Central memory CD4-positive, alpha-beta T cell (primary cell): ENCODE data around the gene REEP5.
A peak's percentile ranks its signal among the peaks of the same experiment; 100 is the strongest.
"Not testable (repeated sequence)": the region's sequence is repeated elsewhere in the genome, so short reads cannot be mapped to it uniquely, and the experiment has no call there.

Experiments
- DNase-seq: peaks from one replicate; pipeline ENCODE4 v3.0.0; 2022

REEP5 gene

DNA sequence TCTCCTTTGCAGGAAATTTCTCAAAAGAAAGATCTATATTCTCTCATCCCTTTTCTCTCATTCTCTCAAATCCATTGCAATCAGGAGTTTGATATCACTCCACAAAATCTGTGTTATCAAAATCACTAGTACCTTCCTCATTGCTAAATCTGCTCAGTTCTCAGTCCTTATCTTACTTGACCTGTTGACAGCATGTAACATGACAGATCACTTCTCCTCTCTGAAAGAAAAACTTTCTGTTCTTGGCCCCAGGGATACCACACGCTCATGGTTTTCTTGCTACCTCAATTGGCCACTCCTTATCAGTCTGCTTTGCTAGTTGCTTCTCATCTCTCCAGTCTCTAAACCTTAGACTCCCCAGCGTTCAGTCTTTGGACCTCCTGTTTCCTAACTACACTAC lies 38.8 kb downstream of the REEP5 start:
- no peak for DNase-seq

DNA sequence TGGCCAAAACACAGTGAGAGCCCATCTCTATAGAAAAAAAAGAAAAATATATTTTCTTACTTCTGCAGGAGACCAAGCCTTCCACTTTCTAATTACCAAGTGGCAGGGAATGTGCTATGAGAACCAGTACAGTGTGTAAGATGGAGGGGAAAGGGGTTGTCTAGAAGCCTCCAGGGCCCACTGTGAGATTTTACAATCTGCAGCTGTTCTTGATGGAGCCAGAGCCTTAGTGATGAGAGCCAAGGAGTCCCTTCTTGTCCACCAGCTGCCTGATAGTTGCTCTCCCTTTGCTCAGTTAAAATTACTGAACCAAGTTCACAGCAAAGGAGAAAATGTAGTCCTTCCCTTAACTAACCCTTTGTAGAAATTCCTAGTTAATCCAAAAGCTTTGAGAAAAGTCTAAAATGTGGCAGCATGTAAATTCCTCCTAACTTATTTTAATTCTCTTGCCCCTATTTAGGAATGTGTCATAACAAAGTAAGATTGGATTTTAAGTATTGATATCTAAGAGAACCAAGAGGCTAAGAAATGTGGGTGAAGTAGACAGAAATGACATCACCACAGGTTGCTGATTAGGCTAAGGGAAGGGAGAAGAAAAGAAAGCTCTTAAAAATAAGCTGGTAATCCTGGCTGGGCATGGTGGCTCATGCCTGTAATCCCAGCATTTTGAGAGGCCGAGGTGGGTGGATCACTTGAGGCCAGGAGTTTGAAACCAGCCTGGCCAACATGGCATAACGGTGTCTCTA lies 41.6 kb downstream of the REEP5 start:
- DNase-seq, result no peak

GRCh38 chr5:112878760-112879159 lies 43.3 kb downstream of the REEP5 start:
- DNase-seq, result peak; percentile 59

DNA sequence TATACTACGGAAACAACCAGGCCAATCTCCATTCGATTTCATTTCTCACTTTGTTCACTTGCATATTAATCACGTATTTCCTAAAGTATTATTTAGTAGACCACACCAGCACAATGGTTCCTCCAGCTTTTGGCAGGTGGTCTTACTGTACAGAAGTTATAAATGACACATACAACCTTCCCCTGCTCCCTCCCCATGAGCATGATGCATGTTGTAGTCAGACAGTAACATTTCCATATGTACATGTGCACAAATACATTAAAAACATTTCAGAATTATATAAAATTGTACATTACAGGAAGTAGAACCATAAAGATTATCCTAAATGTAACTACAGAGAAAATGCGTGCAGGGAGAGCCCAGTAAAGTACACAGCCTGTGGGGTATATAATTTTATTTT lies 43.9 kb downstream of the REEP5 start:
- DNase-seq, result no peak

DNA sequence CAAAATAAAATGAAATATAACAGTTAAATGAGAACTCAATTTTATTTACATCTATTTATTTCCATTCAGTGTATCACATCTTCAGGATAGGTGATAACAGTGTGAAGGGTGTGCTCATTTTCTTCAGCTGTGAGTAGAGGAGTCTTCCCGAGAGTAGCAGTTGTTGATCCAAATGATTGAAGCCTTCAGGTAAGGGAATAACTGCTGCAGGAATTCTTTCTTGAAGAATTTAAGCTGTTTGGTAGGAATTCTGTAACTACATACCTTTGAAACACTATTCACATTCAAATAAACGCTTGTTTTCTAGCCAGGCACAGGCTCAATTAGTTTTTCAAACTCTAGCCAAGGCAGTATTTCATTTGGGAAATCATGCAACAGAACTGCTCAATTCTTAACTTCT lies 45.7 kb downstream of the REEP5 start:
- no peak for DNase-seq

- no peak for DNase-seq
Observed at GRCh38 chr5:112870966-112871365, 51.1 kb downstream of the REEP5 start.

- DNase-seq, result peak; percentile 16
Observed at GRCh38 chr5:112869948-112870347, 52.1 kb downstream of the REEP5 start.

GRCh38 chr5:112867411-112867810 lies 54.6 kb downstream of the REEP5 start:
- no peak for DNase-seq

- DNase-seq, result no peak
Observed at GRCh38 chr5:112866739-112867138, 55.3 kb downstream of the REEP5 start.

DNA sequence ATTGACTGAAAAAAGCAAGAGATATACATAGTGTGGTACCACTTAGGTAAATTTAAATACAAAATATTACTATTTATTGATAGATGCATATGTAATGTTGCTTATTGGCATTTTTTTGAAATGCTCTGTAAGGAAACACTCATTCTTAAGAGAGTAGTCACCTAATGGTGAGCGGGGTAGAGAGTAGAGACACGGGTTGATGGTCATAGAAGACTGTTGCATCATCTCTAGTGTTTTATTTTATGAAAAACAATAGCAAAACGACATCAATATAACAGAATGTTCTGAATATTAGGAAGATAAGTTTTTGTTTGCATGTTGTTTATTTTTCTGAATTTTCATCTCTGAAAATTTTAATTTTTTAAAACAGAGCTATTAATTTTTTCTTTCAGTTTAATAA lies 56.9 kb downstream of the REEP5 start:
- DNase-seq, result no peak

GRCh38 chr5:112863549-112863948 lies 58.5 kb downstream of the REEP5 start:
- no peak for DNase-seq

GRCh38 chr5:112862085-112862484 lies 59.9 kb downstream of the REEP5 start:
- DNase-seq, result no peak

GRCh38 chr5:112861638-112861985 lies 60.4 kb downstream of the REEP5 start:
- no peak for DNase-seq

- DNase-seq, result peak; percentile 91
Observed at GRCh38 chr5:112860929-112861637, 60.9 kb downstream of the REEP5 start, which contains the start of gene SRP19. TSS of gene SRP19 (plus strand) at chr5:112861287. CDS start at chr5:112861377, 90 bp downstream.

DNA sequence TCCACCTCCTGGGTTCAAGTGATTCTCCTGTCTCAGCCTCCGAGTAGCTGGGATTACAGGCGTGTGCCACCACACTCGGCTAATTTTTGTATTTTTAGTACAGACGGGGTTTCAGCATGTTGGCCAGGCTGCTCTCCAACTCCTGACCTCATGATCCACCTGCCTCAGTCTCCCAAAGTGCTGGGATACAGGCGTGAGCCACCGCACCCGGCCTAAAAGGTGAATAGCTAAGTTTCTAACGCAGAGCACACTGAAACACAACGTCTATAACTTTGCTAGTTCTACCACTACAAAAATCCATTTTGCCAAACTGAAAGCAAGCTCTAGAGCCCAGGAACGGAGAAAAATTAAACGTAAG lies 61.5 kb downstream of the REEP5 start:
- DNase-seq, result not testable (repeated sequence)

GRCh38 chr5:112857866-112858265 lies 64.2 kb downstream of the REEP5 start:
- DNase-seq, result no peak

- no peak for DNase-seq
Observed at GRCh38 chr5:112854651-112855050, 67.4 kb downstream of the REEP5 start.

- DNase-seq, result no peak
Observed at GRCh38 chr5:112849912-112850311, 72.1 kb downstream of the REEP5 start.

DNA sequence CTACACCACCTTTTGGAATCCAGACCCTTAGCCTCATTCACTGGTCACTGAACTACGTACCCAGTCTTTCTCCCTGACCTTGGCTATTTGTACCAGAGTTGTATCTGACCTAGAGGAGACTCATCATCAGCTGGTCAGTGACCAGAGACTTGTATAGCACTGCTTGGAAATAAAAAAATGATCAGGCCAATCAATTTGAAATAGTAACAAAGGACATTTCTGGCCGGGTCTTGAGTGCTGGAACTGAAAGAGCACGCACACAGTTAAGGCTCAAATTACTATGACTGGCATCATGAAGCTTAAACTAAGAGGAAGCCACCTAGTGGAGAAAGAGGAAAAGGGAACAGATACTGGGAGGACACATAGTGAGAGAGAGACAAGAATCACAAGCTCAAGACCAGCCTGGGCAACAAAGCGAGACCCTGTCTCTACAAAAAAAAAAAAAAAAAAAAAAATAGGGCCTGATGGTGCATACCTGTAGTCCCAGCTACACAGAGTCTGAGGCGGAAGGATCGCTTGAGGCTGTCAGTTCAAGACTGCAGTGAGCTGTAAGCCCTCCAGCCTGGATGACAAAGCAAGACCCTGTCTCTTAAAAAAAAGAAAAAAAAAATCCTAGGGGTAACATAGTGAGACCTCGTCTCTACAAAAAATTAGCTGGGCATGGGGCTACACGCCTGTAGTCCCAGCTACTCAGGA lies 73.8 kb downstream of the REEP5 start:
- peak; percentile 24 for DNase-seq

DNA sequence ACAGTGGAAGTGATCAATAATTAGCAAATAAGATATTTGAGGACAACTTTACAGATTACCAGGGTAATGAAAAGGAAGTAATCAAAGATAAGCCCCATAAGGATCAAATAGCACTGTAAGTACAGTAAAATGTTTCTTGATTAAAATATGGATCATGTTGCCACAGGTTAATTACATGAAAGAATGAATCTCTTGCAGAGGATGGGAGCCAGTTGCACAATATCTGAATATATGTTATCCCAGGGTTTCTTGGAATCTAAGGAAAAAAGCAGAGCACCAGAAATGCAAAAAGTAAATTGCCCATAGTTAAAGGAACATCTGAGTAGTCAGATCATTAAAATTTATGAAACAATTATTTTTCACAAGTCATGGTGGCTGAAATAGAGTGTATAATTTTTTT lies 74.7 kb downstream of the REEP5 start:
- DNase-seq, result no peak

DNA sequence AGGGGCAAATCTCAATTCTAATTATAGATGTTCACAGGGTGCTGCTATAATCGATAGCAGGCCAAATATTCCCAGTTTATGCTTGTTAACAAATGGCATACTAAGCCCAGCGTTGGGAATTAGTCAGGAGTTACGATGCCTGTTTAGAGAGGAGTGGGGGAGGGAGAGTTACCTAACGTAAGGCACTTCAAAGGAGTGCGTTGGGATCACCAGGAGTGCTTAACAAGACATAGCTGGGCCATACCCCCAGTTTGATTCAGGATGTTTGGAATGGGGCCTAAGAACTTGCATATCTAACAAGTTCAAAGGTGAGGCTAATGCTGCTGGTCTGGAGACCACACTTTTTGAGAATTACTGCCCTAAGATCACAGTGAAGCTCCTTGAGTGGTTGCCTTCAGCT lies 75.5 kb downstream of the REEP5 start:
- no peak for DNase-seq

- no peak for DNase-seq
Observed at GRCh38 chr5:112844489-112844888, 77.5 kb downstream of the REEP5 start.

- no peak for DNase-seq
Observed at GRCh38 chr5:112833971-112834370, 88.1 kb downstream of the REEP5 start.

DNA sequence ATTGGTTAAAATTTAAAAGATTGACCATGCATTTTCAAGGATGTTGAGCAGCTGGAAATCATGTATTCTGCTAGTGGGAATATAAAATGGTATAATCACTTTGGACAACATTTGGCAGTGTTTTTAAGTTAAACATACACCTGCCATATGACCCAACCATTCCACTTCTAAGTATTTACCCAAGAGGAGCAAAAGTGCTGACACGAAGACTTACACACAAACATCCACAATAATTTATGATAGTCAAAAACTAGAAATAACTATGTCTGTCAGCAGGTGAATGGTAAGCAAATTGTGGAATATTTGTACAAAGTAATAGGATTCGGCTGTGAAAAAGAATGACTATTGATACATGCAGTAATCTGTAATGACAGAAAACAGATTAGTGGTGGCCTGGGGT lies 91.6 kb downstream of the REEP5 start:
- no peak for DNase-seq
